WTC11 (cell line): ENCODE results near the gene NOP10. TPM values are rescaled to one million over a fixed set of nuclear protein-coding genes. Genes with fewer than 3 reads are reported as not detected.
"Not testable (repeated sequence)": the region's sequence is repeated elsewhere in the genome, so short reads cannot be mapped to it uniquely, and the experiment has no call there.

Experiments used
- ATAC-seq: fragments of 200-7000 bp; cut with Tn5 transposase; 2 replicates; pipeline ENCODE4 v1.10.0; 2021; ENCODE audit warnings: mild to moderate bottlenecking, moderate library complexity
- CTCF ChIA-PET: fragments of 300-600 bp; sonication (Branson Sonifier 250); formaldehyde crosslinking; loops from one replicate; lab custom pipeline; 2021; ENCODE audit warnings: antibody characterized with exemption; lab: Charles Lee
- POLR2A ChIA-PET: fragments of 350-600 bp; sonication (Branson Sonifier 250); formaldehyde crosslinking; loops from one replicate; lab custom pipeline; 2021; ENCODE audit warnings: antibody characterized with exemption; lab: Charles Lee
- DNase-seq: peaks from one replicate; pipeline ENCODE4 v3.0.0; 2021; ENCODE audit warnings: low spot score
- H3K27ac Mint-ChIP-seq: 2 replicates; pipeline ENCODE4 v1.8.0; 2021; ENCODE audit warnings: mixed read lengths
- H3K27me3 Mint-ChIP-seq: 2 replicates; pipeline ENCODE4 v1.8.0; 2021; ENCODE audit warnings: low read depth, mild to moderate bottlenecking, moderate library complexity, mixed read lengths
- H3K36me3 Mint-ChIP-seq: 2 replicates; pipeline ENCODE4 v1.8.0; 2021; ENCODE audit warnings: mixed read lengths
- H3K4me1 Mint-ChIP-seq: 2 replicates; pipeline ENCODE4 v1.8.0; 2022; ENCODE audit warnings: mixed read lengths
- H3K4me3 Mint-ChIP-seq: 2 replicates; pipeline ENCODE4 v1.8.0; 2021; ENCODE audit warnings: mild to moderate bottlenecking, moderate library complexity, mixed read lengths
- H3K9me3 Mint-ChIP-seq: 2 replicates; pipeline ENCODE4 v1.8.0; 2021; ENCODE audit warnings: mixed read lengths
- ELF4 ChIP-seq: sonication (generic); formaldehyde crosslinking; IDR thresholded peaks from 2 replicates; pipeline ENCODE4 v1.8.1; 2022; ENCODE audit warnings: low read depth, mild to moderate bottlenecking, moderate library complexity, missing genetic modification reagents
- IRF2 ChIP-seq: sonication (generic); formaldehyde crosslinking; IDR thresholded peaks from 2 replicates; pipeline ENCODE4 v1.8.0; 2022; ENCODE audit warnings: low read depth, missing genetic modification reagents, borderline replicate concordance
- JAZF1 ChIP-seq: fragments of 250-450 bp; sonication (Bioruptor Pico); IDR thresholded peaks from 2 replicates; pipeline ENCODE4 v1.9.0; 2021; ENCODE audit warnings: moderate library complexity, mild to moderate bottlenecking, inconsistent platforms
- OVOL2 ChIP-seq: fragments of 250-450 bp; sonication (Bioruptor Pico); IDR thresholded peaks from 2 replicates; pipeline ENCODE4 v1.9.0; 2021; ENCODE audit warnings: mild to moderate bottlenecking, borderline replicate concordance
- PRRX2 ChIP-seq: fragments of 250-450 bp; sonication (Bioruptor Pico); IDR thresholded peaks from 2 replicates; pipeline ENCODE4 v1.8.0; 2021; ENCODE audit warnings: mild to moderate bottlenecking
- SP1 ChIP-seq: sonication (generic); formaldehyde crosslinking; conservative IDR thresholded peaks from 2 replicates; pipeline ENCODE4 v1.8.1; 2022; ENCODE audit warnings: missing genetic modification reagents
- TCF7 ChIP-seq: sonication (generic); formaldehyde crosslinking; IDR thresholded peaks from 2 replicates; pipeline ENCODE4 v1.8.0; 2022; ENCODE audit warnings: mild to moderate bottlenecking, low read depth, missing genetic modification reagents, moderate library complexity
- TEAD1 ChIP-seq: sonication (generic); formaldehyde crosslinking; IDR thresholded peaks from 2 replicates; pipeline ENCODE4 v1.8.0; 2022; ENCODE audit warnings: mild to moderate bottlenecking, missing genetic modification reagents
- TEAD4 ChIP-seq: sonication (generic); formaldehyde crosslinking; IDR thresholded peaks from 2 replicates; pipeline ENCODE4 v1.8.0; 2022; ENCODE audit warnings: mild to moderate bottlenecking, missing genetic modification reagents
- TP53 ChIP-seq: sonication (generic); formaldehyde crosslinking; IDR thresholded peaks from 2 replicates; pipeline ENCODE4 v1.8.1; 2023; ENCODE audit warnings: mild to moderate bottlenecking, missing genetic modification reagents
- ZNF232 ChIP-seq: sonication (generic); formaldehyde crosslinking; IDR thresholded peaks from 2 replicates; pipeline ENCODE4 v1.8.0; 2022; ENCODE audit warnings: mild to moderate bottlenecking, missing genetic modification reagents
- ZNF396 ChIP-seq: fragments of 250-450 bp; sonication (Bioruptor Pico); IDR thresholded peaks from 2 replicates; pipeline ENCODE4 v1.8.0; 2021; ENCODE audit warnings: mild to moderate bottlenecking, moderate library complexity, borderline replicate concordance
- ZNF416 ChIP-seq: fragments of 250-450 bp; sonication (Bioruptor Pico); IDR thresholded peaks from 2 replicates; pipeline ENCODE4 v1.9.0; 2021; ENCODE audit warnings: mild to moderate bottlenecking, inconsistent platforms
- total RNA-seq: library from RNA; stranded (reverse); gene quantifications from 3 replicates; pipeline ENCODE4 v1.2.3, GENCODE V29; 2021
- TF ChIP-seq, protein P1 (sequence below): sonication (generic); formaldehyde crosslinking; IDR thresholded peaks from 2 replicates; pipeline ENCODE4 v1.8.1; 2022; ENCODE audit warnings: mild to moderate bottlenecking, moderate library complexity, missing genetic modification reagents
- TF ChIP-seq, protein P2 (sequence below): sonication (generic); formaldehyde crosslinking; conservative IDR thresholded peaks from 2 replicates; pipeline ENCODE4 v1.8.1; 2023; ENCODE audit warnings: mild to moderate bottlenecking, low read depth, missing genetic modification reagents, moderate library complexity
- TF ChIP-seq, protein P3 (sequence below): sonication (generic); formaldehyde crosslinking; IDR thresholded peaks from 2 replicates; pipeline ENCODE4 v1.8.1; 2023; ENCODE audit warnings: mild to moderate bottlenecking, missing genetic modification reagents, moderate library complexity
- TF ChIP-seq, protein P4 (sequence below): sonication (generic); formaldehyde crosslinking; IDR thresholded peaks from 2 replicates; pipeline ENCODE4 v1.8.1; 2022; ENCODE audit warnings: low read depth, missing genetic modification reagents, borderline replicate concordance

NOP10 gene
- total RNA-seq, 1 experiment from 2014 or later = 220 TPM

DNA sequence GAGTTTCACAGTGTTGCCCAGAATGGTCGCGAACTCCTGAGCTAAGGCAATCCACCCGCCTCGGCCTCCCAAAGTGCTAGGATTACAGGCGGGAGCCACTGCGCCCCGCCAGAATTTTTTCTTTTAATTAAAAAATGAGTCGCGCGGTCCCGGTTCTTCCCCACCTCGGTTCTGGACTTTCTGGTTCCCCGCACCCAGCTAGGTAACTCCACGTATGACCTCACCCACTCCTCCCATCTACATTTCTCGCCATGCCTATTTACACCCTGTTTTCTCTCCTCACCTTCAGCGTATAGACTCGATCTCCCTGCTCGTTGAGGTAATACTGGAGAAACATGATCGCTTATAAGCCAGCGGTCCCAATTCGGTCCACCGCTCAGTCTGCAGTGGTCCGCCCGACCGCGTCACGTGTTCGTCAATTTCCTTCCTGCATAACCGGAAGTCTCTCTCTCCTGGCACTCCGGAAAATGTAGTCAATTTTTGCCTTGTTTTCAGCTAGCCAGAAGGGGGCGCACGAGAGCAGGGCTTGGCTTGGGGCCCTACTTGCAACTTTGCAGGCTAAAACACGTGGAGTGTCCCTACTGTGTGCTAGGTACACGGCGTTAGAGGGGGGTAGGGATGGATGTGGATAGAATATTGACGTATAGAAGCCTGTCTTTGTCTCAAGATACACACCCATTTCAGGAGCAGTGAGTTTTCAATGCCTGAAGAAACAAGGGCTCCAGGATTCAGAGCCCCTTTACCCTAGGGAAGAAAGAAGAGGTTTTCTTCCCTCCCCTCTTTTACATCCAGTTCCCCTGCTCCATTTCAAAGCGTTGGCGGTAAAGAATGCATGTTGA, at the start of gene NOP10, which contains the start of gene NUTM1 (continued):
- TF ChIP-seq, protein P1, sequence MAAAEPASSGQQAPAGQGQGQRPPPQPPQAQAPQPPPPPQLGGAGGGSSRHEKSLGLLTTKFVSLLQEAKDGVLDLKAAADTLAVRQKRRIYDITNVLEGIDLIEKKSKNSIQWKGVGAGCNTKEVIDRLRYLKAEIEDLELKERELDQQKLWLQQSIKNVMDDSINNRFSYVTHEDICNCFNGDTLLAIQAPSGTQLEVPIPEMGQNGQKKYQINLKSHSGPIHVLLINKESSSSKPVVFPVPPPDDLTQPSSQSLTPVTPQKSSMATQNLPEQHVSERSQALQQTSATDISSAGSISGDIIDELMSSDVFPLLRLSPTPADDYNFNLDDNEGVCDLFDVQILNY = peak; percentile 31; the same call in 1 of the 2 replicates
- TF ChIP-seq SP1 (peak; percentile 76), TEAD1 (CRISPR knock-in tag) (peak; percentile 88; the same call in 1 of the 2 replicates), ZNF232 (CRISPR knock-in tag) (peak; percentile 80), PRRX2 (CRISPR knock-in tag) (no peak), ELF4 (CRISPR knock-in tag) (no peak), OVOL2 (CRISPR knock-in tag) (no peak), TEAD4 (CRISPR knock-in tag) (no peak), TCF7 (CRISPR knock-in tag) (no peak), IRF2 (CRISPR knock-in tag) (no peak), ZNF396 (CRISPR knock-in tag) (no peak), ZNF416 (CRISPR knock-in tag) (no peak), TP53 (no peak), JAZF1 (no peak)
- TF ChIP-seq, protein P2, sequence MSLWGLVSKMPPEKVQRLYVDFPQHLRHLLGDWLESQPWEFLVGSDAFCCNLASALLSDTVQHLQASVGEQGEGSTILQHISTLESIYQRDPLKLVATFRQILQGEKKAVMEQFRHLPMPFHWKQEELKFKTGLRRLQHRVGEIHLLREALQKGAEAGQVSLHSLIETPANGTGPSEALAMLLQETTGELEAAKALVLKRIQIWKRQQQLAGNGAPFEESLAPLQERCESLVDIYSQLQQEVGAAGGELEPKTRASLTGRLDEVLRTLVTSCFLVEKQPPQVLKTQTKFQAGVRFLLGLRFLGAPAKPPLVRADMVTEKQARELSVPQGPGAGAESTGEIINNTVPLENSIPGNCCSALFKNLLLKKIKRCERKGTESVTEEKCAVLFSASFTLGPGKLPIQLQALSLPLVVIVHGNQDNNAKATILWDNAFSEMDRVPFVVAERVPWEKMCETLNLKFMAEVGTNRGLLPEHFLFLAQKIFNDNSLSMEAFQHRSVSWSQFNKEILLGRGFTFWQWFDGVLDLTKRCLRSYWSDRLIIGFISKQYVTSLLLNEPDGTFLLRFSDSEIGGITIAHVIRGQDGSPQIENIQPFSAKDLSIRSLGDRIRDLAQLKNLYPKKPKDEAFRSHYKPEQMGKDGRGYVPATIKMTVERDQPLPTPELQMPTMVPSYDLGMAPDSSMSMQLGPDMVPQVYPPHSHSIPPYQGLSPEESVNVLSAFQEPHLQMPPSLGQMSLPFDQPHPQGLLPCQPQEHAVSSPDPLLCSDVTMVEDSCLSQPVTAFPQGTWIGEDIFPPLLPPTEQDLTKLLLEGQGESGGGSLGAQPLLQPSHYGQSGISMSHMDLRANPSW (CRISPR knock-in tag) = no peak
- TF ChIP-seq, protein P3, sequence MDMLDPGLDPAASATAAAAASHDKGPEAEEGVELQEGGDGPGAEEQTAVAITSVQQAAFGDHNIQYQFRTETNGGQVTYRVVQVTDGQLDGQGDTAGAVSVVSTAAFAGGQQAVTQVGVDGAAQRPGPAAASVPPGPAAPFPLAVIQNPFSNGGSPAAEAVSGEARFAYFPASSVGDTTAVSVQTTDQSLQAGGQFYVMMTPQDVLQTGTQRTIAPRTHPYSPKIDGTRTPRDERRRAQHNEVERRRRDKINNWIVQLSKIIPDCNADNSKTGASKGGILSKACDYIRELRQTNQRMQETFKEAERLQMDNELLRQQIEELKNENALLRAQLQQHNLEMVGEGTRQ (CRISPR knock-in tag) = peak; percentile 97
- TF ChIP-seq, protein P4, sequence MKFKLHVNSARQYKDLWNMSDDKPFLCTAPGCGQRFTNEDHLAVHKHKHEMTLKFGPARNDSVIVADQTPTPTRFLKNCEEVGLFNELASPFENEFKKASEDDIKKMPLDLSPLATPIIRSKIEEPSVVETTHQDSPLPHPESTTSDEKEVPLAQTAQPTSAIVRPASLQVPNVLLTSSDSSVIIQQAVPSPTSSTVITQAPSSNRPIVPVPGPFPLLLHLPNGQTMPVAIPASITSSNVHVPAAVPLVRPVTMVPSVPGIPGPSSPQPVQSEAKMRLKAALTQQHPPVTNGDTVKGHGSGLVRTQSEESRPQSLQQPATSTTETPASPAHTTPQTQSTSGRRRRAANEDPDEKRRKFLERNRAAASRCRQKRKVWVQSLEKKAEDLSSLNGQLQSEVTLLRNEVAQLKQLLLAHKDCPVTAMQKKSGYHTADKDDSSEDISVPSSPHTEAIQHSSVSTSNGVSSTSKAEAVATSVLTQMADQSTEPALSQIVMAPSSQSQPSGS = no peak

DNA sequence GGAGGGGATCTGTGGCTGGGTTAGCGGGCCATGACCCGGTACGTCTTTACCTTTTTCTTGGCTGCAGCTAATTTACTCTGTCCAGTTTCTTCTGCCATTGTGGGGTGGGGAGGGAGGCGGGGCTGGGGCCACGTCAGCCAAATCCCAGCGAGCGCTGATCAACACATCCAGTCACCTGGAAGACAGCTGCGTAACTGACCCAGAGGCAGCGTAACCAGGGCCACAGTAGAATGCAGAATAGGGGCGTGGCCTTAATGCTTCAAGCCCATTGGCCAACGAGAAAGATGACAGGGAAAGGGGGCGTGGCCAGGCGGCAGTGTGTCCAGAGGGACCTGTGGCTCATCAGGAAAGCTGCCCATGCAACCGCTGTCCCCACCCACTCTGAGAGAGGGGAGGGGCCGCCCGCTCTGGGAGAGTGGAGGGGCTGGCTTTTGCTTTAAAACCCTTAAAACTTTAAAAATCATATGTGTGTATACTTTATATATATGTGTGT, 46.7 kb upstream of the NOP10 start:
- peak; percentile 93 for ATAC-seq
- H3K9me3 Mint-ChIP-seq, H3K36me3 Mint-ChIP-seq, DNase-seq, CTCF ChIA-PET, H3K4me3 Mint-ChIP-seq, POLR2A ChIA-PET, H3K27me3 Mint-ChIP-seq, H3K4me1 Mint-ChIP-seq, H3K27ac Mint-ChIP-seq: not testable (repeated sequence)

DNA sequence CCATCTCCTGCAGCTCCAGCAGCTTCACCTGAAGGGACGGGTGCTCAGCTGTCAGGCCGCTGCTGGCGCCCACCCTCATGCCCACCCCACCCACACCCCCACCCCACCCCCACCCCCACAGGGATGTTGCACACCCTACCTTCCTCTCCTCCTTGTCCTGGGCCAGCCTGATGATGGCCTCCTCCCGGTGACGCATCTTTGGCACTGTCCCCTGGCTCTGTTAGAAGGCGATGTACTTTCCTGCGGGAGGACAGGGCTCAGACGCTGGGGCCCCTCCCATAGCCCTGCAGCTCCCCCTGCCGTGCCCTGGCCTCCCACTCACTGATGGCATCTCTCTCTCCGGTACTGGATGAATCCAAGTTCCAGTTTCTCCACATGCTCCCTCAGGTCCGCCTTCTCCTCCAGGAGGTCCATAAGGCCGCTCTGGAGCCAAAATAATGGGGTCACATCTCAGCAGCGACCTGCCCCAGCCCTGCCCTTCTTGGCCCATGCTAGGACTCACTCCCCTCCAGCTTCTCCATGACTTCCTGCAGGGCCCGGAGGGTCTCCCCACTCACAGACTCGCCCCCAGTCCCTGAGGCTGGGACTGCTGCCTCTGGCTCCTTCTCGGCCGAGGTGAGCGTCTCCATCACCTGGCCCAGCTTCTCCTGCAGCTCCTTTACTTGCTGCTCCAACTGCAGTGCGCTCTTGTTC, 39.0 kb upstream of the NOP10 start:
- H3K9me3 Mint-ChIP-seq, DNase-seq, ATAC-seq, H3K27ac Mint-ChIP-seq, POLR2A ChIA-PET, H3K4me3 Mint-ChIP-seq, H3K4me1 Mint-ChIP-seq, H3K36me3 Mint-ChIP-seq, CTCF ChIA-PET: not testable (repeated sequence)
- peaks cover 17% of the 10 kb centered on the region for H3K27me3 Mint-ChIP-seq

DNA sequence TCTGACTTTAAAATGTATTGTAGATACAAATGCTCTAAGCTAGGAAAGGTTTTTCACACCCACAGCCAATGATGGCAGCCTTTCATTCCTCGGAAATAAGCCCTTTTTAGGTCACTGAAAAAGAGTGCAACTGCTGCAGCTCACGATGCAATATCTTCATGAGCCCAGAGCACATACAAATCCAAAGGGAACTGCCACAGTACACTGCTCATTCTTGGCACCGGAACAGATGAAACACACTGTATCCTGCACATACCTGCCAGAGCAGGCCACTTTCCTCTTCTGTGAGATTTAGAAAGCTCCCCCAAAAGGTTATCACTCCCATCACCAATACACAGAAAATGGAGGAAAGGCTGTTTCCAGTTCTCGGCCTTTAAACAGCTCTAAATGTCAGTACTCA, 37.6 kb upstream of the NOP10 start:
- Mint-ChIP-seq H3K9me3 (peaks cover 11% of the 10 kb centered on the region), H3K4me1 (peaks cover 11% of the 10 kb centered on the region), H3K27me3 (peaks cover 25% of the 10 kb centered on the region)
- DNase-seq, H3K4me3 Mint-ChIP-seq, CTCF ChIA-PET, H3K36me3 Mint-ChIP-seq, H3K27ac Mint-ChIP-seq, ATAC-seq, POLR2A ChIA-PET: not testable (repeated sequence)
